Stimulated activated CD4-positive, alpha-beta T cell treated with anti-CD3 and anti-CD28 coated beads, Interleukin-1b, Interleukin-23, amount 100 ng/mL, for 4 hours (primary cell): ENCODE results near the gene PTPRT.
"Not testable (repeated sequence)": the region's sequence is repeated elsewhere in the genome, so short reads cannot be mapped to it uniquely, and the experiment has no call there.

Experiments
- DNase-seq, 2 donors: peaks; one replicate each; pipeline ENCODE4 v3.0.0-alpha.2; 2020; ENCODE audit warnings: low read depth in 2 of 2

The PTPRT gene

DNA sequence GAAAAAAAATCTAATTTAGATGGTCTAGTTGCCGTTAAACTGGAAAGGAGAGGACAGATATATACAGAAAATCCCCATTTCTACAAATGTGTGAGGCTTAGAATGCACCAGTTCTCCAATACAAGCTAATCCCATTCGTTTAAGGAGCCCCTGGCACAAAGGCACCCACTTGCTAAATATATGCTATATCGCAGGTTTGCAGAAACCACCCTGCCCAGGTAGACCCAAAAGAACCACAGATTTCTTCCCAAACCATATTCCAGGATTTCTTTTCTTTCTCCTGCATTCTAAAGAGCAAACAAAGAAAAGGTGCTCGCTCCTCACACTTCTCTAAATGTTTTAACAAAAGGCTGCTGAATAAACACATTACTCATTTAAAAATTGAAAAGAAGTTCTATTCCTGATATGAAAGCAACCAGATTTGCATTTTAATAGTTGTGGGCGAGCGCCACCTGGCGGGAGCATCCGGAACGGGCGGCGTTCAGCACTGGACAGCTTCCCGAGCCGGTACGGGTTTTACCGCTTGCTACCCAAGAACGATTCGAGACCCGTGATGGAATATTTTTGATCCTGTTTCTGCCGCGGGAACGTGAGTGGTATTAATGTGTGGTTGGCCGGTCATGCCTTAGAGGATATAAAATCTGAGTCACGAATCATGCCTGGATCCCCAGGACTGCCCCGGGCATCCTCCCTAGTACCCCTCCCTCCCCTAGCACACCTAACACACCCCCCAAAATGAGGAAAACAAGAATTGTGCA is 2.1 kb downstream of the PTPRT start:
- DNase-seq: peak; percentile 24 to 52

DNA sequence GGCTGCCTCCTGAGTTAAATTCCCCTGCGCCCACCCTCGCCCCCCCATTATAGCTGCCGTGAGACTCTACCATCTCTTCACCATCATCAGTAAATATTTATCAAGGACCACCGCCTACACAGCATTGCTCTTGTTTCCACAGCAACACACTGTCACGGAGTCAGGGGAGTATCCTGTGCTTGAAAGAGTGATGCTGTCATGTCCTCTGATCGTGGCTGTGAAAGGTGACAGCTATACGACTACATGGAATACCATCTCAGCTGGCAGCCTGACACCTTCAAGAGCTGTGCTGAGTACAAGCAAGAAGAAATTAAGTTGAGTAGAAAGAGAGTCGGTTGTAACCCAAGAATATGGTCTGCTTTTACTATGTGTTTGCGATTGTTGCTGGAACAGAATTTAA is 3.4 kb downstream of the PTPRT start:
- no peak for DNase-seq

DNA sequence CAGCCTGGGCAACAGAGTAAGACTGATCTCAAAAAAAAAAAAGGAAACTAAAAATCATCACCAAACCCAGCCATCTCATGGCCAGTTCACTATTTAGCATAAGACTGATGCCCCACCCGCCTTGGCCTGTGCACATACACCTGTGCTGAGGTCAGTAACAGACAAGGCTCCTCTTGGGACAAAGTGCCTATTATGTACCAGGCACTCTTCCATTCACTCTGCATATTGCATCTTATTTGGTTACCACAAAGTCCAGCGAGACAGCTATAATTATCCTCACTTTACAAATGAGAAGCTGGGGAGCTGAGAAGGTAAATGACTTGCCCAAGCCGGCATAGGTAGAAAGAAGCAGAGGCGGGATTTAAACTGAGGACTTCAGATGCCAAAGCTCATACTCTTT is 3.8 kb downstream of the PTPRT start:
- no peak for DNase-seq

DNA sequence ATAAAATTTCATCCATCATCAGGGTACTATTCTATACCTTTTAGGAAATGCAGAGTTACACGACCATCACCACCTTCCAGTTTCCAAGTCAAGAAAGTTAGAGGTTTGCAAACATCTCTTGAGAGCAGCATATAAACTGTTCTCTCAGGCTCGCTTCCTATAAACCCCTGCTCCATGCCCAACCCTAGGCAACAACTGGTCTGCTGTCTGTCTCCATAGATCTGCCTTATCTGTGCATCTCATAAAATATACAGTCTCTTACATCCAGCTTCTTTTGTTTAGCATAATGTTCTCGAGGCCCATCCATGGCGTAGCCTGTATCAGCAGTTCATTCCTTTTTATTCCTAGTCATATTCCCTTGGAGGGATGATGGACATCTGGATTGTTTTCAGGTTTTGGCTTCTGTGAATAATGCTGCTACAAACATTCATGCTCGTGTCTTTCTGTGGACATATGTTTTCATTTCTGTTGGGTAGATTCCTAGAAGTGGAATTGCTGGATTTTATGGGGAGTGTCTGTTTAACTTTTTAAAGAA is 6.1 kb downstream of the PTPRT start:
- DNase-seq: no peak

DNA sequence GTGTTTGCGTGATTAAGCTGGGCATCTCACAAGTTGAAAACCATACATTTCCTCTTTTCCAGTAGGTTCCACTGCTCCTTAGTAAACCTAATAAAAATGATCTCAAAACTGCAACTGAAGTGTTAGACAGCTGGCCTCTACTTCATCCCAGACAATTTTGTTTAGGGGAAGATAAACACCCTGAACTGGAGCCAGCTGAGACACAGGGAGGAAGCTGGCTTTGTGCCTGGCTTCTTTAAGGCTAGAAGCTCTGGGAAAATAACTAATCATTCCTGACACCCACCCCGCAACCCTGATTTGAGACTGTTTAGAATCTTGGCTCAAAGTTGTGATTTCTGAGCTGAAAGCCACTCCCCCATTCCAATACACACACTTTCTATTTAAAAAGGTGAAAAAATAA is 11.6 kb downstream of the PTPRT start:
- no peak for DNase-seq

DNA sequence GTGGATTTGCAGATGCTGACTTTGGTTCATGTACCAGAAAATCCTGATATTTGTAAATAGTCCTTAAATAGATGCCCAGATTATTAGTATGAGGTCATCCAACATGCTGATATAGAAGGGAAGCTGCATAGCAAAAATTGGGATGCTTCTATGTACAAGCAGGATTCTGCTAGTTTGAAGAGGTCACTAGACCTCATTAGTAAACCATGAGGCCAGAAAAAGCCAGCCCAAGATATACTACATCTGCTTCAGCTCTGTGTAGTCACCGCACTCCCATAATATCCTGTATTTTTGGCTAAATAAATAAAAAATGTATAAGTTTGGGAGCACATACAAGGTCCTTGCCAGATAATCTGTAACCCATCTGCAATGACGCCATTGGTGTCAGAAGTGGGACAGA is 13.0 kb downstream of the PTPRT start:
- no peak for DNase-seq

DNA sequence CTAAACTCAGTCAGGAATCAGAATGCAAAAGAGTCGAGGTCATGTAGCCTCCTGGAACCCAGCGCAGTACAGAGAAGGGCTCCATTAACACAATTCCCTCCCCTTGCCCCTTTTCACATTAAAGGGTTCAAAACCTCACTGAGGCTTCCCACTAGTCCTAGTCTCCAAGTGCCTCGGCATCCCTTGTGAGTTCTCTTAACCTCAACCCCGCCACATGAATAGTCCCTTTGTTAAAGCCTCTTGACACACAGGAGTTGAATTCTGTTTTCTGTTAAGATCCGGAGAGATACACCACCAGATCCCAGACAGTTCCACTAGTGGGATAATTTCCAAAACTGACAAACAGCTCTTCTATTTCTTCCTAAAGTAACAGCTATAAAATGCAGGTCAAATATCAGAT is 17.8 kb downstream of the PTPRT start:
- no peak for DNase-seq

DNA sequence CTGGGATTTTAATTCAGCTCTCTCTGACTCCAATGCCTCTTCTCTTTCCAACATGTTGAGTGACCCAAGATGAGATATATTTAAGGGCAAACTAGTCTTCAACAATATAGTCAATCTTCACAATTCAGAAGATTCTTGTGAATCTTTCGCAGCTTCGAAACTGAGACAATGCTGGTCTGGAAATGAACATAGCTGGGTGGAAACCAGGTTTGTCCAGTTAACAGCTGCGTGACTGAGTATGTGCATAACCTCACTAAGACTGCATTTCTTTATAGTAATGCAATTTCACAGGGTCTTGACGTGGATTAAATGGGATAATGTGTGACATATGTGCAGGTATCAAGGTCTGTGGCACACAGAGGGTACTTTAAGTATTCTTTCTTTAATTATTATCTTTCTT is 18.9 kb downstream of the PTPRT start:
- DNase-seq: no peak

DNA sequence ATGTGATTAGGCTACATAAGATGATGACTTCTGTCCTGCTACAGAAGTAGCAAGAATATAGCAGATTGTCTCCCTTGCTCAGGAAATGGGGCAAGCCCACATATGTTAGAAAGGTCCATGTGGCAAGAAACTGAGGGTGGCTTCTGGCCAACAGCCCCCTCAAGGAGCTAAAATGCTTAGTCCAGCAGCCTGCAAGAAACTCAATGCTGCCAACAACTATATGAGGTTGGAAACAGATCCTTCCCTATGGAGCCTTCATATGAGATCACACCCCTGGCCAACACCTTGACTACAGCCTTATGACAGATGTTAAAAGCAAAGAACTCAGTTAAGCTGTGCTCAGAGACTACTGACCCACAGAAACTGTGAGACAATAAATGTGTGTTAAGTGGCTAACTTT is 22.1 kb downstream of the PTPRT start:
- no peak for DNase-seq

DNA sequence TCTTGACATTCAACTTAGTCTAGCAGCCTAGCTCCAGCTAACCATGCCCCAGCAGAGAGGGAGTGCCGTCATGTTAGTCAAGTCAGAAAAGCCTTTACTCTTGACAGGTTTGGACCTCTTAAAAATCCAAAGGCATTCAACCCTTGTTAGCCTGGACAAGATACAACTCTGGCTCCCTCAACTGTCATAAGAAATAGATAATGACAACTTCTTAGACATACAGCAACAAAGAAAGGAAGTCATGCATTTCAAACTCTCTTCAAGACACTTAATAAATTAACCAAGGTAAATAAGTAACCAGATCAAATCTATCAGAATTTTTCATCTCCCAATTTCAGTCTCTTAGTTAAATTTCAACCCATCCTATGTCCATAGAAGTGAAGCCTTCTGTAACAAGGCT is 22.7 kb downstream of the PTPRT start:
- no peak for DNase-seq

DNA sequence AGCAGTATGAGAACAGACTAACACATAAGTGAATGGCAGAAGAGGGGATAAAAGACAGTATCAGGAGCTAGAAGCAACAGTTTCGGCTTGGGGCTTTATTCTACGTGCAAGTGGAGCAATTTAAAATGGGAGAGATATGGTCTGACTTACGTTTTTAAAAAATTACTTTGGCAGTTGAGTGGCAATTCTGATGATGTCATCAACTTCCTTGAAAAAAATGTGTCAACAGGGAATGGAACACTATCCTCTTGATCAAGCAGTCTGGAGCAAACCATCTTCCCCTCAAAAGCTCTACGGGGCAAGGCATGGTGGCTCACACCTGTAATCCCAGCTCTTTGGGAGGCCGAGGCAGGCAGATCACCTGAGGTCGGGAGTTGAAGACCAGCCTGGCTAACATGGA is 24.1 kb downstream of the PTPRT start:
- no peak for DNase-seq

DNA sequence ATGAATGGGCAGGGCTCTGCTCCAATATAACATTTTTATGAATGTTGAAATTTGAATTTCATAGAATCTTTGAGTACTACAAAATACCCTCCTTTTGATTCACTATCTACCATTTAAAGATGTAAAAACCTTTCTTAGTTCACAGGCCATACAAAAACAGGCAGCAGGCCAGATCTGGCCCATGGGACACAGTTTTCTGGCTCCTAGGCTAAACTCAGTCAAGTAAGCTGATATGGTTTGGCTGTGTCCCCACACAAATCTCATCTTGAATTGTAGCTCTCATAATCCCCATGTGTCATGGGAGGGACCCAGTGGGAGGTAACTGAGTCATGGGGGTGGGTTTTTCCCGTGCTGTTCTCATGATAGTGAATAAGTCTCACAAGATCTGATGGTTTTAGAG is 25.0 kb downstream of the PTPRT start:
- not testable (repeated sequence) for DNase-seq

DNA sequence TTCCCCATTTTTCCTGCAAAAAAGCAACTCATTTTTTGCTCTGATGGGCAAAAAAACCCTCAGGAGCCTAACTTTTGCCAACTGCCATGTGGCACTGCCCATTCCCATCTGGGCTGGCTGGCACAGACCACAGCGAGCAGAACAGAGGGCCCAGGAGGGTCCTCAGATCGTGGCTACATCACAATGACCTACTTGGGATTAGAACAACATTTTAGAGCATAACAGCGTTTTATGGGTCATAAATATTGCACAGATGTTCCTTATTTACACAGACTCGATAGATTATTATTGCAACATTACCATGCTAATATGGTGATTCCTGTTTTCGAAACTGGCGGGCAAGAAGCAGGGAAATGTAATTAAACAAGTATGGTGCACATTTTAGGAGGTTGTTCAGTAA is 28.0 kb downstream of the PTPRT start:
- DNase-seq: no peak

DNA sequence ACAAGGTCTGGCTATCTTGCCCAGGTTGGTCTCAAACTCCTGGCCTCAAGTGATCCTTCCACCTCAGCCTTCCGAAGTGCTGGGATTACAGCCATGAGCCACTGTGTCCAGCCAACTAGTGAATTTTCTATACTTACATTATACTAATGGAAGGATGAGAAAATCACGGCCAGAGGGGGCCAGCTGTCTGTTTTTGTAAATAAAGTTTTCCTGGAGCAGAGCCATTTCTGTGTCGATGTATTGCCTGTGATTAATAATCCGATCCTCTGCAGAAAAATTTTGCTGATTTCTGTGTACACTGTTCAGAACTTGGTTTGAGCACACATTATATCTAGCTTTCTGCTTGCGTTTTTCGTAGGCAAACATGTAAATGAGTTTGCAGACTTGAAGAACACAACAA is 28.8 kb downstream of the PTPRT start:
- no peak for DNase-seq

DNA sequence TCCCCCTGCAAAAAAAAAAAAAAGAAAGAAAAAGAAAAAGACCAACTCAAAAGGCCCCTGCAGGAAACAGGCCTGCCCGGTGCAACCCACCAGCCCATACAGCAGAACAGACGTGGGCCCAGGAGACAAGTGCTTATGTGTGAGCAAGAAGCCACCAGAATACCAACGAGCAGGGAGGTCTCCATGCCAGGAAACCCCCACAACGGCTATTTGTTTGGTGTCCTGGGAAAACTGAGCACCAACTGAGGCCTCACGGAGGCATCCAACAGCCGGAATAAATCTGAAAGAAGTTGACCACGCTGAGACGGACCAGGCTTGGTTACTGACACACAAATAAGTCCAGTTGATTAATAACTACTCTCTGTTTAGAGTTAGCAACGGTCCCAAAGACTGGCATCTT is 29.7 kb downstream of the PTPRT start:
- DNase-seq: no peak

DNA sequence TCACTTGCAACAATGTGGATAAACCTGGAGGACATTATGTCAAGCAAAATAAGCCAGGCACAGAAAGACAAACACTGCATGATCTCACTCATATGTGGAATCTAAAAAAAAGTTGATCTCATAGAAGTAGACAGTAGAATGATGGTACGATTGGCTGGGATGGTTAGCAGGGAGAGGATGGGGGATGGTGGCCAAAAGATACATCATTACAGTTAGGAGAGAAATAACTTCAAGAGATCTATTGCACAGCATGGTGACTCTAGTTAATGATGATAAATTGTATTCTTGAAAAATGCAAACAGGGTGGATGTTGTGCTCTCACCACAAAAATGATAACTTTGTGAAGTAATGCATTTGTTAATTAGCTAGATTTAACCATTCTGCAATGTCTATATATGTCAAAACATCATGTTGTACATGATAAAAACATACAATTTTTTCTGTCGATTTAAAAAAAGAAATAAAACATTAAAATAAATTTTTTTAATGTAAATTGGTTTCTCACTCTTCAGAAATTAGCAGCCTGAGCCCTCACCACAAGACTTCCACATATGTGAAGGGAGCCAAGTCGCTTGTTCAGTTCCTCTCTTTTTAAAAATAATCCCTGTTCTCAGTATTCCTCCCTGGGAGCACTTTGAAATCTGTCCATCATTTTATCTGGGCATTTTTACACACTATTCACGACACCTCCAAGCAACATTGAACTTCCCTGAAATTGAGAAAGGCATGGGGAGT is 34.2 kb downstream of the PTPRT start:
- DNase-seq: no peak

DNA sequence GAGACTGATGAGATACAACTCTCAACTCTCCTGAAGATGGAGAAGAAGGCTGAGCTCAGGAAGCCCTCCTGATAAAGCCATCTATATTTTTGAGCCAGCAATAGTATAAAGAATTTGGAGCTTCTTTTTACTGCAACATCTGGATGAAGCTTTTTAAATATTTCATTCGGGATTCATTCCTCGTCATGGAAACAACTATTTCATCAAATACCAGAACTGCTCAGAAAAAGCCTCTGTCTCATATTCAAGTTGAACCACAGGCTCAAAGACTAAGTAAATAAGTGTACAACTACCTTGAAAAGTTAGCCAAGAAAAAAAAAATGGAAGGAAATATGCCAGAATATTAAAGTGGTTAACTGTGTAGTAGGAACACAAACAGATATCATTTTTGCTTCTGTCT is 37.8 kb downstream of the PTPRT start:
- DNase-seq: no peak

DNA sequence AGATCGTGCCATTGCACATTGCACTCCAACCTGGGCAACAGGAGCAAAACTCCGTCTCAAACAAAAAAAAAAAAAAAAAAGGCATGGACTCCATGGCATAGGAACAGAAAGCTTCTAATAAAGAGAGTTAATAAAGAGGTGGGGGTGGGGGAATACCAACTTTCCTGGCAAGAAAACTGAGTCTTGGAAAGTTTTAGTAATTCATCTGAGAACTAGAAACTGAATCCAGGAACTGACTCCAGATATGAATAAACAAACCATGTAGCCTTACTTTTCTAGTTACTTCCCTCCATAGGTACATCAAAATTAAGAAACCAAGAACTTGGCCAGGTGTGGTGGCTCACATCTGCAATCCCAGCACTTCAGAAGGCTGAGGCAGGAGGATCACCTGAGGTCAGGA is 38.5 kb downstream of the PTPRT start:
- DNase-seq: no peak

DNA sequence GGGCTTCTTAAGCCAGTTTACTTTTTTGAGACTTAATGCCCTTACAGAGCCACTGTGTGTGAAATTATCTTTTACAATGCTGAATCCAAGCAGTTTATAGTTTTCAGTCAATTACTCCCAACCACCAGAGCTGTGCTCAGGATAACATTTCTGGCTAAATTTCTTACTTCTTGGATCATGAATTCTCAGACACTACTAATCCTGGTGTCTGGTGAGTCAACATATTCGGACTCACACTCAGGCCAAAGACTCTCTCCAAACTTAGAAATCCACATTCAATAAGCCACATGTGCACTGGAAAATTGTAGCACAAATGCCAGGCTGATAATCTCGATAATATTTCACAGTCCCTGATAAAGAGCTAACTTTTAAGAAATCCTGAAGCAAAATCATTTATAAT is 49.0 kb downstream of the PTPRT start:
- DNase-seq: no peak

DNA sequence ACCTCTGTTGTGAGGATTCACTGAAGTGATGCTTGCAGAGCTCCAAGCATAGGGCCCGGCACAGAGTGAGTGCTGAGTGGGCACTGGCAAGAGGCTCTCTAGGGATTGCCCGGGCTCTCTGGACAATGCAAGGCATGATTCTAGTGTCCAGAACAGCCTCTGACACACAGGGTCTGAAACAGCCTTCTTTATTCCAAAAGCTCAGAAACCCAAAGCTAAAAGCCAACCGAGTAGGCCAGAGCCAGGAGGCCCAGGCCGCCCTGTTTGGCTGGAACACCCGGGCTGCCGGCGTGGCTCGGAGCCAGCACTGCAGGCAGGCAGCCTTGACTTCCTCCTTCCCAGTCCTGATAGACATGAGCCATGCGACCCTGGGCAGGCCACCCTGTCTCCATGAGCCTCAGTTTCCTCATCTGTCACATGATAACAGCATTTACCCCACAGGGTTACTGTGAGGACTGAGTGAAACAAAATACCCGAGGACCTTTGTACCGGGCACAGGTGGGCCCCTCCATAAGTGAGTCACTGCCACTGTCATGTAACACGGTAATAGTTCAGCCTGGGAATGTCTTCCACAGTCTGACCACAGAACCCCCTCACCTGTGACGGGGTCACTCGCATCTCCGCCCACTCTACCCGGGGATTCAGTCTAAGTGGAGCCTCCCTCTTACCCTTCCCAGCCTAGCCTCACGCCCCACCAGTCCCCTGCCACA is 51.5 kb downstream of the PTPRT start:
- DNase-seq: no peak

DNA sequence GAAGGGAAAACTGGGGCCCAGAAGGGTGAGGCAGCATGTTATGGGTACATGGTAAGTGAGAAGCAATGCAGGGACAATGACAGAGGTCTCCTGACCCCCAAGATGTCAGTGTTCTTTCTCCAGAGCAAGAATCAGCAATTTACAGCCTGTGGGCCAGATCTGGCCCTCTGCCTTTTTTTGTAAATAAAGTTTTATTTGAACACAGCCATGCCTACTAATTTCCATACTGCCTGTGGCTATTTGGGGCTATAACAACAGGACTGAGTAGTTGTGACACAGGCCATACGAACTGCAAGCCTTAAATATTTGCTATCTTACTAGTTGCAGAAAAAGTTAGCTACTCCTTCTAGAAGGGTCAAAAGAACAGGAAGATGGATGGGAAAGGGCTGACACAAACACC is 52.5 kb downstream of the PTPRT start:
- no peak for DNase-seq

DNA sequence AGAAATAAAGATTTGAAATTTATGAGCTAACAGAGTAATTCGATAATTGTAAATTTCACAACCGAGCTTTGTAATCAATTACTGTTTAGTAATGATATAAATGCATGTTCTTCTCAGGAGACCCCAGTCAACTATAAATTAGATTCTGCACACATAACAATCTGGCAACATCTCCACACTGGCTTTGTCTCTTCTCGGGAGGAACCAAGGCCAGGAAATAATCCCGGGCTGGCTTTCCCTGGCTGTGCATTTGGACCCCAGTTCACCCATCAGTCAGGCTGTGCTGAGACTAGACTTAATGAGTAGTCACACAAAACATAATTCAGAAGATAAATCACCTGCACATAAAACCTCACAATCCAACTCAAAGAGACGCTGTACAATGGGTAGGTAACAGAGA is 65.5 kb downstream of the PTPRT start:
- DNase-seq: no peak

DNA sequence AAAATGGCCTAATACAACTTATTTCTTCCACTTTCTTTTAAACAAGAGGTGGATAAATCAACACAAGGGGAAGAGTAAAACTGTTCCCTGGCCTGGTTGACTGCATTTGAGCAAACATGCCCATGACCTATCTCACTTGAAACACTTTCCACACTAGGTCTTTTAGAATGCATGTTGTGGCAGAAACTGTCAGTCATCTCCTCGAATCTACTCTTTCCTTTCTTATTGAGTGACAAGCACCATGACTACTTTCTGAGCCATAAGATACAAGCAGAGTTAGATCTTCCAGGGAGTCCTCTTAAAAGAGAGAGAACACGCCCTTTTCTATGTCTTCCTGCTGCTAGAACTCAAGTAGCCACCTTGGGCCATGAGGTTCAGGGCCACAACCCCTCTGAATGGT is 66.5 kb downstream of the PTPRT start:
- no peak for DNase-seq
